Stimulated activated CD4-positive, alpha-beta T cell treated with anti-CD3 and anti-CD28 coated beads, Interleukin-1b, Interleukin-23, amount 100 ng/mL, for 24 hours (primary cell): ENCODE measurements around the gene WDR31.
"Not testable (repeated sequence)": the region's sequence is repeated elsewhere in the genome, so short reads cannot be mapped to it uniquely, and the experiment has no call there.

ENCODE experiments used
- DNase-seq, 4 experiments: peaks; one replicate each; pipeline ENCODE4 v3.0.0-alpha.2; 2020; ENCODE audit warnings: low read depth in 4 of 4, low spot score in 1 of 4

Gene WDR31

GRCh38 chr9:113368982-113369854 is 29.1 kb upstream of the WDR31 start:
- DNase-seq, result no peak

GRCh38 chr9:113368348-113368981 is 28.4 kb upstream of the WDR31 start:
- DNase-seq, result no peak

GRCh38 chr9:113365652-113366051 is 25.6 kb upstream of the WDR31 start:
- DNase-seq, result not testable (repeated sequence)

GRCh38 chr9:113364951-113365350 is 24.9 kb upstream of the WDR31 start:
- DNase-seq, result no peak

- DNase-seq, result no peak
Measured at GRCh38 chr9:113363336-113363735, 23.3 kb upstream of the WDR31 start.

- DNase-seq, result peak in 1 of 4 experiments; percentile 18
Measured at GRCh38 chr9:113361304-113362018, 21.4 kb upstream of the WDR31 start.

GRCh38 chr9:113360242-113360842 is 20.3 kb upstream of the WDR31 start:
- DNase-seq, result no peak

GRCh38 chr9:113359385-113359784 is 19.3 kb upstream of the WDR31 start:
- DNase-seq, result no peak

- no peak for DNase-seq
Measured at GRCh38 chr9:113356686-113357292, 16.7 kb upstream of the WDR31 start.

GRCh38 chr9:113355040-113355596 is 15.0 kb upstream of the WDR31 start:
- DNase-seq, result no peak

GRCh38 chr9:113352411-113352810 is 12.3 kb upstream of the WDR31 start:
- no peak for DNase-seq

- no peak for DNase-seq
Measured at GRCh38 chr9:113352006-113352405, 11.9 kb upstream of the WDR31 start.

- peak in 1 of 4 experiments; percentile 34 for DNase-seq
Measured at GRCh38 chr9:113350937-113351336, 10.9 kb upstream of the WDR31 start.

GRCh38 chr9:113350107-113350661 is 10.1 kb upstream of the WDR31 start:
- DNase-seq, result peak in 1 of 4 experiments; percentile 12

- DNase-seq, result peak in 1 of 4 experiments; percentile 14
Measured at GRCh38 chr9:113349445-113350094, 9.5 kb upstream of the WDR31 start, which contains the start of gene BSPRY. TSS of gene BSPRY (plus strand) at chr9:113349541. CDS start at chr9:113349580, 39 bp downstream.

- DNase-seq, result no peak
Measured at GRCh38 chr9:113349066-113349444, 9.0 kb upstream of the WDR31 start.

- DNase-seq, result no peak
Measured at GRCh38 chr9:113348437-113348836, 8.4 kb upstream of the WDR31 start.

GRCh38 chr9:113345671-113346070 is 5.6 kb upstream of the WDR31 start:
- no peak for DNase-seq

- DNase-seq, result no peak
Measured at GRCh38 chr9:113345190-113345589, 5.1 kb upstream of the WDR31 start.

GRCh38 chr9:113343732-113344231 is 3.7 kb upstream of the WDR31 start:
- DNase-seq, result no peak
